GM19023 (cell line): ENCODE results near the gene NINJ1.

Source experiments
- ATAC-seq: cut with Tn5 transposase; IDR thresholded peaks from one replicate; pipeline ENCODE4 v1.9.1; 2021; ENCODE audit warnings: mild to moderate bottlenecking, moderate library complexity; ENCODE audit not compliant: unreplicated experiment

NINJ1 gene

GRCh38 chr9:93133681-93134014, 403 bp downstream of the NINJ1 start:
- peak; percentile 47 for ATAC-seq

- ATAC-seq: no peak
Measured at GRCh38 chr9:93132946-93133680, 938 bp downstream of the NINJ1 start.

GRCh38 chr9:93132287-93132927, 1.6 kb downstream of the NINJ1 start:
- no peak for ATAC-seq

GRCh38 chr9:93131599-93132286, 2.3 kb downstream of the NINJ1 start:
- ATAC-seq: no peak

- ATAC-seq: no peak
Measured at GRCh38 chr9:93130861-93131481, 3.1 kb downstream of the NINJ1 start.

- no peak for ATAC-seq
Measured at GRCh38 chr9:93129691-93130500, 4.2 kb downstream of the NINJ1 start.

- no peak for ATAC-seq
Measured at GRCh38 chr9:93129286-93129685, 4.8 kb downstream of the NINJ1 start.

- no peak for ATAC-seq
Measured at GRCh38 chr9:93128715-93129224, 5.3 kb downstream of the NINJ1 start.

- no peak for ATAC-seq
Measured at GRCh38 chr9:93128011-93128714, 5.9 kb downstream of the NINJ1 start.

GRCh38 chr9:93127395-93127911, 6.6 kb downstream of the NINJ1 start:
- no peak for ATAC-seq

- ATAC-seq: no peak
Measured at GRCh38 chr9:93126825-93127368, 7.2 kb downstream of the NINJ1 start.

GRCh38 chr9:93126151-93126781, 7.8 kb downstream of the NINJ1 start:
- ATAC-seq: no peak

GRCh38 chr9:93125331-93125894, 8.6 kb downstream of the NINJ1 start:
- ATAC-seq: no peak

GRCh38 chr9:93124793-93125192, 9.3 kb downstream of the NINJ1 start:
- ATAC-seq: no peak

GRCh38 chr9:93123561-93124283, 10.3 kb downstream of the NINJ1 start:
- ATAC-seq: no peak

- ATAC-seq: no peak
Measured at GRCh38 chr9:93122721-93123221, 11.3 kb downstream of the NINJ1 start.

GRCh38 chr9:93121316-93122241, 12.5 kb downstream of the NINJ1 start:
- no peak for ATAC-seq
